Vagina (tissue), 2 donors: ENCODE data around the gene ANKS1B. TPM values are rescaled to one million over a fixed set of nuclear protein-coding genes. Genes with fewer than 3 reads are reported as not detected.

Source experiments
- DNase-seq, 2 donors: peaks; one replicate each; pipeline ENCODE4 v3.0.0-alpha.2; 2017; ENCODE audit errors: extremely low spot score in 2 of 2
- H3K27ac ChIP-seq: fragments of 200-600 bp; sonication (generic); one replicate; pipeline ENCODE4 v1.5.1; 2019
- H3K27me3 ChIP-seq: fragments of 200-600 bp; sonication (generic); one replicate; pipeline ENCODE4 v1.5.1; 2019
- H3K36me3 ChIP-seq, 2 donors: fragments of 200-600 bp; sonication (generic); one replicate each; pipeline ENCODE4 v1.5.1; 2017 to 2019
- H3K4me1 ChIP-seq: fragments of 200-600 bp; sonication (generic); one replicate; pipeline ENCODE4 v1.5.1; 2019
- H3K4me3 ChIP-seq, 2 donors: fragments of 200-600 bp; sonication (generic); 1 replicate in 1 of 2; 2 replicates in 1 of 2; pipeline ENCODE4 v1.5.1; 2016 to 2019
- H3K9me3 ChIP-seq: fragments of 200-600 bp; sonication (generic); one replicate; pipeline ENCODE4 v1.5.1; 2019
- CTCF ChIP-seq, 3 experiments: fragments of 450-650 bp in 2 of 3; fragments of 200-600 bp in 1 of 3; sonication (generic) in 1 of 3; IDR thresholded peaks; one replicate each; pipeline ENCODE4 v1.5.1; 2017 to 2019; ENCODE audit warnings: antibody characterized with exemption in 3 of 3, mild to moderate bottlenecking in 2 of 3, moderate library complexity in 2 of 3
- POLR2A ChIP-seq, 2 donors: fragments of 450-650 bp; IDR thresholded peaks; one replicate each; pipeline ENCODE4 v1.6.1; 2017; ENCODE audit warnings: antibody characterized with exemption in 2 of 2, mild to moderate bottlenecking in 2 of 2, moderate library complexity in 2 of 2
- POLR2AphosphoS5 ChIP-seq, 2 donors: sonication (generic); formaldehyde crosslinking; IDR thresholded peaks; one replicate each; pipeline ENCODE4 v1.9.0; 2017; ENCODE audit warnings: antibody characterized with exemption in 2 of 2, mild to moderate bottlenecking in 2 of 2, low read depth in 1 of 2; ENCODE audit not compliant: insufficient read depth in 1 of 2
- intact Hi-C: fragments of 100-400 bp; cut with DNase I; formaldehyde crosslinking; loops from one replicate; pipeline ENCODE4 v1.15.1; 2023
- total RNA-seq: library from RNA; depleted of rRNA; stranded (reverse); fragments of >200 nt; gene quantifications from one replicate; pipeline ENCODE4 v1.2.3, GENCODE V29; 2016

The ANKS1B gene
- total RNA-seq, 1 donor from 2014 or later: 11.5 TPM

- H3K27ac ChIP-seq: no peak overlapping the region
- H3K27me3 ChIP-seq: no peaks in the 10 kb centered on the region
- intact Hi-C loops: no loop called here
- TF ChIP-seq POLR2AphosphoS5 (IDR thresholded peaks at IDR 0.05; ENCODE audit: insufficient read depth in 1 of 2, low read depth in 1 of 2) (no peak), POLR2A (IDR thresholded peaks at IDR 0.05) (no peak), CTCF (IDR thresholded peaks at IDR 0.05) (no peak)
- no peaks in the 10 kb centered on the region for H3K4me1 ChIP-seq
- H3K9me3 ChIP-seq: no peaks in the 10 kb centered on the region
- no peak overlapping the region for H3K4me3 ChIP-seq
- no peaks in the 10 kb centered on the region for H3K36me3 ChIP-seq
- DNase-seq: no peak
These were observed 542.0 kb downstream of the ANKS1B start for GRCh38 chr12:99442758-99443157.

GRCh38 chr12:99439399-99439798 is 545.3 kb downstream of the ANKS1B start:
- Histone ChIP-seq H3K4me1 (no peaks in the 10 kb centered on the region), H3K9me3 (no peaks in the 10 kb centered on the region), H3K27me3 (no peaks in the 10 kb centered on the region), H3K4me3 (no peak overlapping the region), H3K36me3 (no peaks in the 10 kb centered on the region), H3K27ac (no peak overlapping the region)
- no peak for TF ChIP-seq POLR2AphosphoS5 (IDR thresholded peaks at IDR 0.05; ENCODE audit: insufficient read depth in 1 of 2, low read depth in 1 of 2)
- no peak for TF ChIP-seq POLR2A (IDR thresholded peaks at IDR 0.05)
- no peak for TF ChIP-seq CTCF (IDR thresholded peaks at IDR 0.05)
- intact Hi-C loops: no loop called here
- no peak for DNase-seq

GRCh38 chr12:99436584-99436983 is 548.2 kb downstream of the ANKS1B start:
- no peaks in the 10 kb centered on the region for H3K4me1 ChIP-seq
- no peak overlapping the region for H3K4me3 ChIP-seq
- no peaks in the 10 kb centered on the region for H3K9me3 ChIP-seq
- intact Hi-C loops: no loop called here
- DNase-seq: no peak
- TF ChIP-seq CTCF (IDR thresholded peaks at IDR 0.05) (no peak), POLR2AphosphoS5 (IDR thresholded peaks at IDR 0.05; ENCODE audit: insufficient read depth in 1 of 2, low read depth in 1 of 2) (no peak), POLR2A (IDR thresholded peaks at IDR 0.05) (no peak)
- no peaks in the 10 kb centered on the region for H3K27me3 ChIP-seq
- no peaks in the 10 kb centered on the region for H3K36me3 ChIP-seq
- no peak overlapping the region for H3K27ac ChIP-seq

GRCh38 chr12:99435095-99435791 is 549.5 kb downstream of the ANKS1B start:
- Histone ChIP-seq H3K36me3 (no peaks in the 10 kb centered on the region), H3K9me3 (no peaks in the 10 kb centered on the region), H3K27me3 (no peaks in the 10 kb centered on the region), H3K4me3 (no peak overlapping the region), H3K27ac (no peak overlapping the region), H3K4me1 (no peaks in the 10 kb centered on the region)
- DNase-seq: no peak
- TF ChIP-seq POLR2A (IDR thresholded peaks at IDR 0.05): no peak
- no peak for TF ChIP-seq CTCF (IDR thresholded peaks at IDR 0.05)
- TF ChIP-seq POLR2AphosphoS5 (IDR thresholded peaks at IDR 0.05; ENCODE audit: insufficient read depth in 1 of 2, low read depth in 1 of 2): no peak
- intact Hi-C loops: no loop called here

GRCh38 chr12:99433155-99433554 is 551.6 kb downstream of the ANKS1B start:
- Histone ChIP-seq H3K4me1 (no peaks in the 10 kb centered on the region), H3K9me3 (no peaks in the 10 kb centered on the region), H3K36me3 (no peaks in the 10 kb centered on the region), H3K27me3 (no peaks in the 10 kb centered on the region), H3K4me3 (no peak overlapping the region), H3K27ac (no peak overlapping the region)
- intact Hi-C loops: no loop called here
- no peak for TF ChIP-seq POLR2AphosphoS5 (IDR thresholded peaks at IDR 0.05; ENCODE audit: insufficient read depth in 1 of 2, low read depth in 1 of 2)
- no peak for TF ChIP-seq POLR2A (IDR thresholded peaks at IDR 0.05)
- no peak for TF ChIP-seq CTCF (IDR thresholded peaks at IDR 0.05)
- DNase-seq: no peak
